ENCODE data around the gene PEAK1. TPM values are rescaled to one million over a fixed set of nuclear protein-coding genes. Genes with fewer than 3 reads are reported as not detected.

The PEAK1 gene
- total and polyA plus RNA-seq, 4 donors: 8.6 to 147 (median 40.2) TPM

DNA sequence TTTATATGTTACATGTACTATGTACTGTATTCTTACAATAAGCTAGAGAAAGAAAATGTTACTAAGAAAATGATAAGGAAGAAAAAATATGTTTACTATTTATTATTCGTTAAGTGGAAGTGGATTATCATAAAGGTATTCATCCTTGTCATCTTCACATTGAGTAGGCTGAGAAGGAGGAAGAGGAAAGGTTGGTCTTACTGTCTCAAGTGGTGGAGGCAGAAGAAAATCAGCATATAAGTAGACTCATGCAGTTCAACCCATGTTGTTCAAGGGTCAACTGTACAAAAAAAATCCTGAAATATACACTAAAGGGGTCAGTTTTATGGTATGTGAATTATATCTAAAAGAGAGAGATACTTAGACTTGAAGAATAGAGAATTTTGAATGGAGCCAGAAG is 6.5 kb upstream of the PEAK1 start:
- Histone ChIP-seq H3K9ac (ENCODE audit: insufficient read depth in 1 of 2, low read length in 2 of 2) (no peak overlapping the region), H3K4me3 (no peak overlapping the region), H3K36me3 (ENCODE audit: control insufficient read depth in 4 of 4, insufficient read depth in 4 of 4, low read length in 4 of 4) (no peaks in the 10 kb centered on the region), H3K27ac (ENCODE audit: low read depth in 1 of 2, low read length in 1 of 2) (no peak overlapping the region), H3K4me1 (ENCODE audit: control insufficient read depth in 5 of 5, insufficient read depth in 5 of 5, low read length in 5 of 5) (peaks cover 0 to 20% (median 5%) of the 10 kb centered on the region in 5 donors), H3K27me3 (ENCODE audit: control insufficient read depth in 3 of 3, insufficient read depth in 3 of 3, low read length in 2 of 3) (no peaks in the 10 kb centered on the region), H3K9me3 (ENCODE audit: control insufficient read depth in 4 of 4, insufficient read depth in 3 of 4, low read length in 3 of 4) (no peaks in the 10 kb centered on the region)
- 77 to 79% methylated on average over 1 of the region's 1 CpG for WGBS, 2 donors
- DNase-seq: no peak
- no peak for ATAC-seq (ENCODE audit: insufficient read depth, low FRiP score)
- TF ChIP-seq, protein P1, sequence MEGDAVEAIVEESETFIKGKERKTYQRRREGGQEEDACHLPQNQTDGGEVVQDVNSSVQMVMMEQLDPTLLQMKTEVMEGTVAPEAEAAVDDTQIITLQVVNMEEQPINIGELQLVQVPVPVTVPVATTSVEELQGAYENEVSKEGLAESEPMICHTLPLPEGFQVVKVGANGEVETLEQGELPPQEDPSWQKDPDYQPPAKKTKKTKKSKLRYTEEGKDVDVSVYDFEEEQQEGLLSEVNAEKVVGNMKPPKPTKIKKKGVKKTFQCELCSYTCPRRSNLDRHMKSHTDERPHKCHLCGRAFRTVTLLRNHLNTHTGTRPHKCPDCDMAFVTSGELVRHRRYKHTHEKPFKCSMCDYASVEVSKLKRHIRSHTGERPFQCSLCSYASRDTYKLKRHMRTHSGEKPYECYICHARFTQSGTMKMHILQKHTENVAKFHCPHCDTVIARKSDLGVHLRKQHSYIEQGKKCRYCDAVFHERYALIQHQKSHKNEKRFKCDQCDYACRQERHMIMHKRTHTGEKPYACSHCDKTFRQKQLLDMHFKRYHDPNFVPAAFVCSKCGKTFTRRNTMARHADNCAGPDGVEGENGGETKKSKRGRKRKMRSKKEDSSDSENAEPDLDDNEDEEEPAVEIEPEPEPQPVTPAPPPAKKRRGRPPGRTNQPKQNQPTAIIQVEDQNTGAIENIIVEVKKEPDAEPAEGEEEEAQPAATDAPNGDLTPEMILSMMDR (IDR thresholded peaks at IDR 0.05; ENCODE audit: control extremely low read depth, extremely low read depth): no peak

DNA sequence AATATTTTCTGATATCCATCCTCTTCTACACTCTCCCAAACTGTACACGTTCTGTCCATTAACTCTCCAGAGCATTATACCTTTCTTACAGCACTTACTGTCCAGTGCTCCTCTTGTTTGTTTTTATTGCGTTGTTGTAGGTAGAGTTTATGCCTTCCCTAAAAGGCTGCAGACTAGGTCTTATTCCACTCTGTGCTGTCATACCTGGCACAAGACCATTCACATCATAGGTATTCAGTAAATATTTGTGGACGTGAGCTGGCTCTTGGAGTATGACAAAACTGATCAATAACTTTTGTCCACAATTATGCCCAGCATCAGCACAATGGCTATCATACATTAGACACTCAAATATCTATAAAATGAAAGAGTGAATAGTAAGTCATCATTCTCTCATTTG is 5.2 kb upstream of the PEAK1 start:
- H3K27ac ChIP-seq (ENCODE audit: low read depth in 1 of 2, low read length in 1 of 2): no peak overlapping the region
- no peak overlapping the region for H3K4me3 ChIP-seq
- no peak overlapping the region for H3K9ac ChIP-seq (ENCODE audit: insufficient read depth in 1 of 2, low read length in 2 of 2)
- WGBS, 2 donors: 86 to 89% methylated on average over 3 of the region's 3 CpGs
- TF ChIP-seq, protein P1 (IDR thresholded peaks at IDR 0.05; ENCODE audit: control extremely low read depth, extremely low read depth): no peak
- ATAC-seq (ENCODE audit: insufficient read depth, low FRiP score) (no peak), DNase-seq (no peak)
- no peaks in the 10 kb centered on the region for H3K27me3 ChIP-seq (ENCODE audit: control insufficient read depth in 3 of 3, insufficient read depth in 3 of 3, low read length in 2 of 3)
- peaks cover 0 to 22% (median 5%) of the 10 kb centered on the region in 5 donors for H3K4me1 ChIP-seq (ENCODE audit: control insufficient read depth in 5 of 5, insufficient read depth in 5 of 5, low read length in 5 of 5)
- no peaks in the 10 kb centered on the region for H3K36me3 ChIP-seq (ENCODE audit: control insufficient read depth in 4 of 4, insufficient read depth in 4 of 4, low read length in 4 of 4)
- no peaks in the 10 kb centered on the region for H3K9me3 ChIP-seq (ENCODE audit: control insufficient read depth in 4 of 4, insufficient read depth in 3 of 4, low read length in 3 of 4)

DNA sequence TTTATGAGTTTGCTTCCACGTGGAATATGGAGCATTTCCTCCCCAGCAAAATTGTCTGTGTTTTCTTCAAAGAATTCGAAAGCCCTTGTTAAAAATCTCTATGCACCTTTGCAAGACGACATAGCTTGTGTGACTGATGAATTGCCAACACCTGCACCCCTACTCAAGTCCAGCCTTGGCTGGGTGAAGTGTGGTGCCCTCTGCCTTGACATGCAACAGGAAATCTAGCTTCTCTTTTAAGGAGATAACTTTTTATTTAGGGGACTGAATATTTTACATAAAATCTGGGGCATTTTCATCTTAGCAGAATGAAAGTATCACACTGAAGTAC is 1.4 kb upstream of the PEAK1 start:
- peak overlapping the region; percentile 73 for H3K4me3 ChIP-seq
- no peaks in the 10 kb centered on the region for H3K9me3 ChIP-seq (ENCODE audit: control insufficient read depth in 4 of 4, insufficient read depth in 3 of 4, low read length in 3 of 4)
- TF ChIP-seq, protein P1 (IDR thresholded peaks at IDR 0.05; ENCODE audit: control extremely low read depth, extremely low read depth): no peak
- no peaks in the 10 kb centered on the region for H3K27me3 ChIP-seq (ENCODE audit: control insufficient read depth in 3 of 3, insufficient read depth in 3 of 3, low read length in 2 of 3)
- H3K9ac ChIP-seq (ENCODE audit: insufficient read depth in 1 of 2, low read length in 2 of 2): peak overlapping the region; percentile 83 to 97
- peak overlapping the region; percentile 89 to 97 for H3K27ac ChIP-seq (ENCODE audit: low read depth in 1 of 2, low read length in 1 of 2)
- peaks cover 2 to 44% (median 15%) of the 10 kb centered on the region in 5 donors for H3K4me1 ChIP-seq (ENCODE audit: control insufficient read depth in 5 of 5, insufficient read depth in 5 of 5, low read length in 5 of 5)
- ATAC-seq (ENCODE audit: insufficient read depth, low FRiP score): no peak
- no peak for DNase-seq
- WGBS, 2 donors: 1% methylated on average over 3 of the region's 3 CpGs
- no peaks in the 10 kb centered on the region for H3K36me3 ChIP-seq (ENCODE audit: control insufficient read depth in 4 of 4, insufficient read depth in 4 of 4, low read length in 4 of 4)

Data from lung (tissue), 12 donors.